HL-60 (cell line): ENCODE results near the gene CMTM5.

Experiments used
- DNase-seq, 2 experiments: peaks; one replicate each; pipeline ENCODE4 v3.0.0-alpha.2; 2010 to 2020; ENCODE audit warnings: low read depth in 1 of 2, low spot score in 1 of 2
- H3K27ac ChIP-seq: fragments of 250-450 bp; sonication (Bioruptor Pico); replicated peaks from 2 replicates; pipeline ENCODE4 v1.5.1; 2020; ENCODE audit warnings: mild to moderate bottlenecking, moderate library complexity
- H3K27me3 ChIP-seq: fragments of 250-450 bp; sonication (Bioruptor Pico); 2 replicates; pipeline ENCODE4 v1.5.1; 2021; ENCODE audit warnings: mild to moderate bottlenecking, moderate library complexity; ENCODE audit not compliant: insufficient read depth, poor library complexity, severe bottlenecking
- H3K4me3 ChIP-seq: replicated peaks from 2 replicates; pipeline ENCODE4 v1.5.1; 2011; ENCODE audit warnings: mild to moderate bottlenecking, control low read depth, low read length; ENCODE audit not compliant: insufficient read depth
- GABPA ChIP-seq: IDR thresholded peaks from 2 replicates; pipeline ENCODE4 v1.6.1; 2012; ENCODE audit warnings: low read depth
- POLR2AphosphoS5 ChIP-seq: IDR thresholded peaks from 2 replicates; pipeline ENCODE4 v1.6.1; 2012; ENCODE audit warnings: low read depth
- SPI1 ChIP-seq: IDR thresholded peaks from 2 replicates; pipeline ENCODE4 v1.6.1; 2012; ENCODE audit warnings: low read depth, mild to moderate bottlenecking, borderline replicate concordance
- TF ChIP-seq, protein P1 (sequence below): IDR thresholded peaks from 2 replicates; pipeline ENCODE4 v1.6.1; 2012; ENCODE audit warnings: low read depth; ENCODE audit not compliant: insufficient replicate concordance
- TF ChIP-seq, protein P2 (sequence below): IDR thresholded peaks from one replicate; pipeline ENCODE4 v1.5.1; 2011; ENCODE audit warnings: low read length, control low read depth, inconsistent platforms; ENCODE audit not compliant: insufficient read depth

The CMTM5 gene

DNA sequence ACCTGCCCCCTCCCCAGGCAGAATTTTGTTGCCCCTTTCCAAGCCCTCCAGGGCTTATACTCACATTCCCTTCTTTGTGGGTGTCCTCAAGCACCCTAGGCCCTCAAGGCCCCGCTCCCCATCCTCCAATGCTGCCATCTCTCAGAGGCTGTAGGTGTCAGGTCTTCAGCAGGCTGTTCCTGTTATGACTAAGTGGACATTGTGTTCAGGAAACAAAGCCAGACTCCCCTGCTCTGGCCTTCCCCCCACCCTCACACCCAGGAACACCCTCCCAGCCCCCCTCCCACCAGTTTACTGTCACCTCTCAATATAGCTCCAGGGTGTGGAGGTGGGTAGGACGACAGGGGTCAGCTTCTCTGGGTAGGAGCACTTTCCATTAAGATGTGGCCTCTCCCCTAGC is 32.6 kb downstream of the CMTM5 start:
- TF ChIP-seq POLR2AphosphoS5: no peak
- no peak for TF ChIP-seq SPI1
- TF ChIP-seq, protein P1, sequence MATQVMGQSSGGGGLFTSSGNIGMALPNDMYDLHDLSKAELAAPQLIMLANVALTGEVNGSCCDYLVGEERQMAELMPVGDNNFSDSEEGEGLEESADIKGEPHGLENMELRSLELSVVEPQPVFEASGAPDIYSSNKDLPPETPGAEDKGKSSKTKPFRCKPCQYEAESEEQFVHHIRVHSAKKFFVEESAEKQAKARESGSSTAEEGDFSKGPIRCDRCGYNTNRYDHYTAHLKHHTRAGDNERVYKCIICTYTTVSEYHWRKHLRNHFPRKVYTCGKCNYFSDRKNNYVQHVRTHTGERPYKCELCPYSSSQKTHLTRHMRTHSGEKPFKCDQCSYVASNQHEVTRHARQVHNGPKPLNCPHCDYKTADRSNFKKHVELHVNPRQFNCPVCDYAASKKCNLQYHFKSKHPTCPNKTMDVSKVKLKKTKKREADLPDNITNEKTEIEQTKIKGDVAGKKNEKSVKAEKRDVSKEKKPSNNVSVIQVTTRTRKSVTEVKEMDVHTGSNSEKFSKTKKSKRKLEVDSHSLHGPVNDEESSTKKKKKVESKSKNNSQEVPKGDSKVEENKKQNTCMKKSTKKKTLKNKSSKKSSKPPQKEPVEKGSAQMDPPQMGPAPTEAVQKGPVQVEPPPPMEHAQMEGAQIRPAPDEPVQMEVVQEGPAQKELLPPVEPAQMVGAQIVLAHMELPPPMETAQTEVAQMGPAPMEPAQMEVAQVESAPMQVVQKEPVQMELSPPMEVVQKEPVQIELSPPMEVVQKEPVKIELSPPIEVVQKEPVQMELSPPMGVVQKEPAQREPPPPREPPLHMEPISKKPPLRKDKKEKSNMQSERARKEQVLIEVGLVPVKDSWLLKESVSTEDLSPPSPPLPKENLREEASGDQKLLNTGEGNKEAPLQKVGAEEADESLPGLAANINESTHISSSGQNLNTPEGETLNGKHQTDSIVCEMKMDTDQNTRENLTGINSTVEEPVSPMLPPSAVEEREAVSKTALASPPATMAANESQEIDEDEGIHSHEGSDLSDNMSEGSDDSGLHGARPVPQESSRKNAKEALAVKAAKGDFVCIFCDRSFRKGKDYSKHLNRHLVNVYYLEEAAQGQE: no peak
- TF ChIP-seq GABPA: no peak
- TF ChIP-seq, protein P2, sequence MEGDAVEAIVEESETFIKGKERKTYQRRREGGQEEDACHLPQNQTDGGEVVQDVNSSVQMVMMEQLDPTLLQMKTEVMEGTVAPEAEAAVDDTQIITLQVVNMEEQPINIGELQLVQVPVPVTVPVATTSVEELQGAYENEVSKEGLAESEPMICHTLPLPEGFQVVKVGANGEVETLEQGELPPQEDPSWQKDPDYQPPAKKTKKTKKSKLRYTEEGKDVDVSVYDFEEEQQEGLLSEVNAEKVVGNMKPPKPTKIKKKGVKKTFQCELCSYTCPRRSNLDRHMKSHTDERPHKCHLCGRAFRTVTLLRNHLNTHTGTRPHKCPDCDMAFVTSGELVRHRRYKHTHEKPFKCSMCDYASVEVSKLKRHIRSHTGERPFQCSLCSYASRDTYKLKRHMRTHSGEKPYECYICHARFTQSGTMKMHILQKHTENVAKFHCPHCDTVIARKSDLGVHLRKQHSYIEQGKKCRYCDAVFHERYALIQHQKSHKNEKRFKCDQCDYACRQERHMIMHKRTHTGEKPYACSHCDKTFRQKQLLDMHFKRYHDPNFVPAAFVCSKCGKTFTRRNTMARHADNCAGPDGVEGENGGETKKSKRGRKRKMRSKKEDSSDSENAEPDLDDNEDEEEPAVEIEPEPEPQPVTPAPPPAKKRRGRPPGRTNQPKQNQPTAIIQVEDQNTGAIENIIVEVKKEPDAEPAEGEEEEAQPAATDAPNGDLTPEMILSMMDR: no peak
- no peak overlapping the region for H3K27ac ChIP-seq
- H3K4me3 ChIP-seq: no peak overlapping the region
- no peaks in the 10 kb centered on the region for H3K27me3 ChIP-seq
- no peak for DNase-seq

DNA sequence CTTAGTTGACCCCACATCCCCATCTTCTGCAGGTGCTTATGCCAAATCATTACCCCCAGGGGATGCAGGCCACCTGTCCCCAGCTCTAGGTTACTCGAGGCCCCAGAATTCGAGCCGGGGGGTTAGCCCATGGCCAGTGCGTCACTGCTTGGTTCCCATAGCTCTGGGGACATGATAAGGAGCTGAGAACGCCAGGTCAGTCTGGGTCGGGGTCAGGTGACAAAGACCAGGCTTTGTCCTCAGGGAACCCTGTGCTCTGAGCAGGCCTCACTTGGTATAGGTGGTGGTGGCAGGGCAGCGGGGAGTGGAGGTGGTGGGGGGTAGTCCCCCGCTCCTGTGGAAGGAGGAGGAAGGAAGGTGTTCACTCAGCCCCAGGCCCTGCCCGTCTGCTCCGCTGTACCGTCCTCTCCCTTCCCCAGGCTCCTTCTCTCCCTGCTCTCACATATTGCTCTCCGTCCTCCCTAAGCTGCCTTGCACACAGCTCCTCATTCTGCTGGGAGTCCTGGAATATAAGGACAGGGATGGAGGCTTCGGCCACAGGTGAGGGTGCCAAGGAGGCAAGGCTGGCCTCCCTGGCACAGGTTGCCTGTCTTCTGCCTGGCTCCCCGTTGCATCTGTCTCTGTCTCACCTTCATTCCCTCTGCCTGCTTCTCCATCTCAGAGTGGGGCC is 33.3 kb downstream of the CMTM5 start:
- Histone ChIP-seq H3K27me3 (no peaks in the 10 kb centered on the region), H3K27ac (no peak overlapping the region), H3K4me3 (no peak overlapping the region)
- DNase-seq: no peak
- no peak for TF ChIP-seq POLR2AphosphoS5
- TF ChIP-seq, protein P1: no peak
- TF ChIP-seq, protein P2: no peak
- TF ChIP-seq SPI1: no peak
- TF ChIP-seq GABPA: no peak

DNA sequence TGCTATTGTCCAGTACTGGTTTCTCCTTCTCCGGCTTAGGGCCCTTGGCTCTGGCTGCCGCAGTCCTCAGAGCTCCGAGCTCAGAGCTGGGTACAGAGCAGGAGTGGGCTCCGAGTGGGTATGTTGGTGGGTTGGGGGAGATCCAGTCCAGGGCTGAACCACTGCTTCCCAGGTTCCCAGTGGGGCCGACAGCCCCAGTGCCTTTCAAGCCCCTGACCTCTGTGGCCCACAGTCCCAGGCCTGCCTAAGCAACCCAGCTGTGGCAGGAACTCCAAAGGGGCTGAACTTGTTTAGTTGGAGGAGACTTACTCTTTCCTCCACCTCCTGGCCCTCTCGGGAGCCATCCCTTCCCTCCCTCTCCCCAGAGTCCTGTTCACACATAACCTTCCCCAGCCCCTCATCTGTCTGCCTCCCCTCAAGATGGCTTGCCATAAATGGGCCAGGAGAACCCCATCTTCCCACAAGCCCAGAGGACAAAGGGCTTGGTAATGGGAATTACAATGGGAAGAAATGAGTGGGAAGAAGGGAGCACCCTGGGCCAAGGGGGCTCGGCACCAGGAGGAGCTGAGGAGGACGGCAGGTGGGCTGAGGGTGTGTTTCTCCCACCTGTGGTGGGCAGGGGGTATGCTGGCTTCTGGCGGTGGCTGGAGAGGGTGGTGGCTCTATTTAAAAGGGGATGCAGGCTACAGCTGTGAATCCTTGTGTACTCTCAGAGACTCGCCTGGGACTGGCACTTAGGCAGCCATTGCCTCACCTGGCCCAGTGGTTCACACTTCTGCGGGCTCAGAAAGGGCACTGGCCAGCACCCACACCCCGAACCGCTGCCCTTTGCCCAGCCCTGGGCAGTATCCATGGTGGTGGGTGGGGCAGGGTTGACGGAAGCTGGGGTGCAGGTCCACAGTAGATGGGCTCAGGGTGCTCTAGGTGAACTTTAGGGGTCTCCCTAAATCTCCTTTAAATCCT is 35.0 kb downstream of the CMTM5 start:
- Histone ChIP-seq H3K27ac (no peak overlapping the region), H3K27me3 (no peaks in the 10 kb centered on the region), H3K4me3 (no peak overlapping the region)
- DNase-seq: no peak
- TF ChIP-seq, protein P1: no peak
- TF ChIP-seq SPI1 (no peak), GABPA (no peak)
- TF ChIP-seq, protein P2: no peak
